NCI-H82 (cell line): ENCODE measurements around the gene LMF1.
A peak's percentile ranks its signal among the peaks of the same experiment; 100 is the strongest.

Experiments
- DNase-seq: peaks from one replicate; lab custom pipeline; 2025; lab: John Stamatoyannopoulos, UW

The LMF1 gene

DNA sequence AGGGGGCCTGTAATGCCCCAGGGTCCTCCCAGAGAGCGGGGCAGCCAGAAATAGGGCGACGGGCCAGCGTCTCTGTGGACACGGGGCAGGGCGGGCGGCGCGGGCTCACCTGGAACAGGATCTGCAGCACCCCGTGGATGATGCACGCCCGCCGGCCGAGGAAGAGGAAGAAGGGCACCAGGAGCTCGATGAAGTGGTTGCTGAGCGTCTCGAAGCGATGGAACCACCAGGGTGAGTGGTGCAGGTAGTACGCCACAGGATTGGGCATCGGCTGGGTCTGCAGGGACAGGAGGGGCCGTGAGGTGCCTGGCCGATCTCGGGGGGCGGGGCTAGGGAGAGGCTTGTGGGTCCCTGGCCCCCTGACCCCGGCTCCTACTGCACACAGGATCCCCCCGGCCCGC is 91.3 kb downstream of the LMF1 start:
- no peak for DNase-seq

DNA sequence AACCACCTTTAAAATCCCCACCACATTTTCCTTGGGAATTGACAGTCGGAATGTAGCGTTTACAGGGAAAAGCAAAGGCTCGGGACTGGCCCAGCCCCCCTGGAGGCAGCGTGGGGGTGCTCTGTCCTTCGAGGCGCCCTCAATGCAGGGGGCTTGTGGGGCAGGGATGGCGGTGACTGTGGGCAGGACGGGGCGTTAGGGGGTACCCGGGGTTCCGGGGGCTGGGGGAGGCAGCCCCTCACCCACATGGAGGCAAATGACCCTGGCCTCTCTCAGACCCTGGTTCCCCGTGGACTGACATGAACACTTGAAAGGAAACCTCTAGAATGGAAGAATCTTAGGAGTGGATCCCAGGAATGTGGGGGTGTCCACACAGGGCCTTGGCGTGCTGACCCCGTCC is 91.9 kb downstream of the LMF1 start:
- DNase-seq, result no peak

DNA sequence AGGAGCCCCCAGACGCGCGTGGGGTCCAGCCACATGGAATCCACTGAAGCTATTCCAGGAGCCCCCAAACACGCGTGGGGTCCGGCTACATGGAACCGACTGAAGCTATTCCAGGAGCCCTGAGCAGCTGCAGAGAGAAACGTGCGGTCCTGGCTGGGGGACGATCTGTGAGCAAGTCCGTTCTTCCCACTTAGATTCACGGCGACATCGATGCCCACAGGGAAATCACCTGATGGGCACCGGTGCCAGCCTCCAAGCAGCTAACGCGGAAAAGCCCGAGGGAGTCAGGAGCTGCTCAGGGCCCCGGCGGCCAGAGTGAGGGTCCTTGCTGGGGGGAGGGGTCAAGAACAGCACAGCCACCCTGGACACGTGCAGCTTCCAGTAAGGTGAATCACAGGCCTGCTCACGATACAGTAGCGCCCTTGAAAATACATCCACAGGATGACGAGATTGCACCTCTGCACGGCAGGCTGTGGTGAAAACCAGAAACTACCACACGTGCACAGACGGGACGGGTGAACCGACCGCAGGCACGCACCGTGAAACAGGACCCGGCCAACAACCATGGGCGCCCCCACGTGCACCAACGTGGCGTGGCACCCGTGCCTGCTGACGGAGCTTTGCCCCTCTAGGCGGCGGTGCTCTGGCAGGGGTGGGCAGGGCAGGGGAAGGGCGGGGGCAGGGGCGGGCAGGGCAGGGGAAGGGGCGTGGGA is 92.6 kb downstream of the LMF1 start:
- DNase-seq, result peak; percentile 26

DNA sequence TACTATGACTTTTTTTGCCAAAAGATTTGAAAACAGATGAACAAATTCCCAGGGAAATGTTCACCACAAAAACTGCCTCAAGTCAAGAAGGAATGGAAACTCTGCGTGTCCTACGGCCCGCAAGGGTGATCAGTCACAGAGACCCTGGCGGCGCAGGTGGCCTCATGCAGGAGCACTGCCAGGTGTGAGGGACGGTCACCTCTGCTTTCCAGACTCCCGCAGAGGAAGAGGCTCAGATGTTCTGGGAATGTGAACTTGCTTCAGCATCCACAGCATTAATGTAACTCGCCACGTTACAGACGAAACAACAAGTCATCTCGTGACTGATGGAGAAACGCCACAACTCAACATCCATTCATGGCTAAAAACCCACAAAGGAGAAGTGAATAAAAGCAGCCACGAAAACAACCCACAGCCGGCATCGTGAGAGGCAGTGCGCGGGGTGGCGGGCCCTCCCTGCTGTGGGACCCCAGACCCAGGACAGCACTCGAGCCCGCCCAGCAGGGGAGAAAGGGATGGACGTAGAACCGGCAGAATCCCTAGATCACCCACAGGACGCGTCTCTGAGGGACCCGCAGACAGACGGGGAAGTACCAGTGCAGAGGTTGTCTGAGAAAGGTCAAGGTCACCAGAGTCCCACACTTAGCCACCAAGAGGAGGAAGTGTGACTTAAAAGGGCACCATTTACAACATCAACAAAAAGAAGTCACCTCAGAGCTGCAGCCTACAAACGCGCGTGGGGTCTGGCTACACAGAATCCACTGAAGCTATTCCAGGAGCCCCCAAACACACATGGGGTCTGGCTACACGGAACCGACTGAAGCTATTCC is 93.3 kb downstream of the LMF1 start:
- no peak for DNase-seq

DNA sequence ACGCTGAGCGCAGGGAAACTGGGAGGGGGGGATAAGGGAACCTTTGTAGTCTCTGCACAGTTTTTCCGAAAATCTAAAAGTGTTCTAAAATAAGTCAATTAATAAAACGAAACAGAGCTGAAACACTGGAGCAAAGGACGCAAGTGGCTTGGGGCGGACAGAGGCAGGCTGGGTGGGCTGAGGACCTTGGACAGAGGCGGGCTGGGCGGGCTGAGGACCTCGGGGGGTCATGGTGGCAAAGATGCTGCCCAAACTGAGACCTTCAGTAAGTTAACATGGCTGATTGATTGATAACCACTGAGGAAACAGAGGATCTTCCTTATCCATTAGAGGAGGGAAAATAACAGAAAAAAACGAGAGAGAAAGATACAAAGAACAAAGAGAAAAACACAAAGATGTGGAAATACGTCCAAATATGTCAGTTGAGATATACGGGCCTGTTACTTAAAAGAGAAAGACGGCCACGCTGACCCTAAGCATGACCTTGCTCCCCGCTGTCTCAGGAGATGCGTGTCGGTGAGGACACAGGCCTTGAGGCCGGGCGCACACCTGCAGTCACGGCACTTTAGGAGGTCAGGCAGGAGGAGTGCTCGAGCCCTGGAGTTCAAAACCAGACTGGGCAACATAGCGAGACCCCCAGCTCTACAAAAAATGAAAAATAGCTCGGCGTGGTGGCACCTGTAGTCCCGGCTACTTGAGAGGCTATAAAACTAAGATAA is 94.1 kb downstream of the LMF1 start:
- DNase-seq, result no peak

DNA sequence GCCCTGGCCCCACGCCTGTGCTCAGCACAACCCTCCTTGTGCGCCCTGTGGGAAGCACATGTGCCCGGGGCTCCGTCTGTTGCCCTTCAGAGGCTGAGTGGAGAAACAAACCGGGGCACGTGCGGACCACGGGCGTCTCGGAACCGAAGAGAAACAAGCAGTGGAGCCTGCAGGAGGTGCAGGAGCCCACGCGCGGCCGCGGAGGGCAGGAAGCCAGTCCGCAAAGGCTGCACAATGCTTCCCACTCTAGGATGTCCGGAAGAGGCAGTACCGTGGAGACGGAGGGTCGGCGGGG is 94.8 kb downstream of the LMF1 start:
- no peak for DNase-seq

DNA sequence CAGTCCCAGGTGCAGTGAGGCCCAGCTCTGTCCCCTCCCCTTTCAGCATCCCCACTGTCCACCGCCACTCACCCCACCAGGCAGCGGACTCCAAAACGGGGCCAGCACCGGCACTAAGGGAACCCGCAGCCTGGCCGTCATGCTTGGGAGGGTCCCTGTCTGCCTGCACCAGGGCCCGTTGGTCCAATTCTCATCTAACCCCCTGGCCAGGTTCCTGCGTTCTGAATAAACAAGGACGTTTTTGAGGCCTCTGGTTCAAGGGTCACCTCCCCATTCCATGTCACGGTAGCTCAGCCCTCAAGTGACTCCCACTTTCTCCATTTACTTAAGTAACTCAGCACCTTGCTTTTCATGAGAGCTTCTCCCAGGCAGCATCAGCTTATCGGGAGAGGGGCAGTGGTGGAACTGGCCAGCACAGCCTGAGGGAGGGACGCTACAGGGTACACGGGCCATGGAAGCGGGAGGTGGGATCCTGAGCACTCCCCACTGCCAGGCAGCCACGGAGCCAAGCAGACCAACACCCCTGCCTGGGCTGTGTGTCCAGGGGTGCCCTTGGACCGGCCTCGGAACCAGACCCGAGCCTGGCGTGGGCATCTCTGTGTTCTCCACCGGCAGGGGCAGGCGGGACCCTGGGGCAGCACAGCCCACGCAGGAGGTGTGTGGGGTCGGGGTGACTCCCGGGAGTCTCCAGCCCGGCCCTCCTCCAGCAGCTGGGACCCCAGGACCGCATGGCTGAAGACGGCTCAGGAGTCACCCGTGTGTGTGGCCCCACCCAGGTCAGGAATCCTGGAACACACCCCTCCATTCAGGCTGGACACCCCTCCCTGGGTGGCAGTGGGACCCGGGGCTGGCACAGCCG is 95.4 kb downstream of the LMF1 start:
- no peak for DNase-seq

DNA sequence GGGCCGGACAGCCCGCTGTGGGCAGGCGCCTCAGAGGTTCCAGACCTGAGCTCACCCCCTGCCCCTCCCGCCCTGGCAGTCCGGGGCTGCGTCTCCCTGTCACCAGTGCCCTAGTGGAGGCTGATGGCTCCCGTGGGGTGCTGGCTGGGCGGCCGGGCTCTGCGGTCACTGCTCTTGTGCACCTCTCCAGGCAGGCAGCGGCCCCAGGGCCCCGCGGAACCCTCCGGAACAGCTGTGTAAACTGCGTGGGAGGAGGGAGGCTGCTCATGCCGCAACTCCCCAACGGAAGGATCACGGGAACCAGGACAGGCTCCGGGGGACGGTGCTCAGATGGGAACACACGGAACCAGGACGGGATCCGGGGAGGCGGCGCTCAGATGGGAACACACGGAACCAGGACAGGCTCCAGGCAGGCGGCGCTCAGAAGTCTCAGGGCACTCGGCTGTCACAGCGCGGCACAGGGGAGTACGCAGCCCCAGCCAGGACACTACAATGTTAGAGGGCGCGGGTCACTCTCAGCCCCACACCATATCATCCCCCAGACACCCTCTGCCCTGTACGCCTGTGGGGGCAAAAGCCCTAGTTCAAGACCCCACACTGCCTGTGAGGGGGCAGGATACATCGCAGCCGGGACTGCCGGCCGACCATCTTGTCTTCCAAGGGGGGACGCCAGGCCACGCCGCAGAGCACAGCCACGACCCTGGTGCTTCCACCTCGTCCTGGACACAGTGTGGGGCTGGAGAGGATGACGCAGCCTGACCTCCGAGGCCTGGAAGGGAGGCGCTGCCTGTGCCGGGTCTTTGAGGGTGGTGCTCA is 96.2 kb downstream of the LMF1 start:
- no peak for DNase-seq

DNA sequence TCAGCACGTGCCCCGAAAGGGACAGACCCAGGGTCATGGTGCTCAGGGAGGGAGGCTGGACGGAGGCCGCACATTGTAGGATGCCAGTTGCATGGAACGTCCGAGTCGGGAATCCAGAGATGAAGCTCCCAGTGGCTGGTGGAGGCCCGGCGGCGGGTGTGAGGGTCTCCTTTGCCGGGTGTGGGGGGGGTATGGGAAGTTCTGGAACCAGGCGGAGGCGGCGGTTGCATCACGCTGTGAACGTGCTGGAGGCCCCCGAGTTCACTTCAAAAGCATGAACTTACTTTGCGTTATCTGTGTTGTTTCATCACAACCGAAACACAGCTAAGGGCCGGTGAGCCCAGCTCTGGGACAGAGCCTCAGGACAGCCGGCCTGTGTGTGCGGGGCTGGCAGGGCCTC is 96.9 kb downstream of the LMF1 start:
- DNase-seq, result no peak

DNA sequence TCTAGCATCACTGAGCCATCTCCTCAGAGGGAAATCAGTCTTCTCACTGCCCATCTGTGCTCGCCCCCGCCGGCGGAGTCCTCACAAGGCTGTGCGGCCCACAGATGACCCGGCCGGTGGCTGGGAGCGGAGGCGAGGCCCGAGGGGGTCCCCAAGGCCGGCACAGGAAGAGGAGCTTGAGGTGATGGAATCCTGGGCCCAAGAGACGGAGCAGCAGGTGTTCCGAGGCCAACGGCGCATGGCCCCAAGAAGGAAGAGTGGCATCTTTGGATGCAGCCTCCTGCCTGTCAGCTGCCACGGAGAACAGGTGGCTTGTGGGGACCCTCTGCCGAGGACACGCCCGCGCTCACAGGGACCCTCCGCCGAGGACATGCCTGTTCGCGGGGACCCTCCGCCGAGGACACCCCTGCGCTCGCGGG is 97.5 kb downstream of the LMF1 start:
- DNase-seq, result no peak

DNA sequence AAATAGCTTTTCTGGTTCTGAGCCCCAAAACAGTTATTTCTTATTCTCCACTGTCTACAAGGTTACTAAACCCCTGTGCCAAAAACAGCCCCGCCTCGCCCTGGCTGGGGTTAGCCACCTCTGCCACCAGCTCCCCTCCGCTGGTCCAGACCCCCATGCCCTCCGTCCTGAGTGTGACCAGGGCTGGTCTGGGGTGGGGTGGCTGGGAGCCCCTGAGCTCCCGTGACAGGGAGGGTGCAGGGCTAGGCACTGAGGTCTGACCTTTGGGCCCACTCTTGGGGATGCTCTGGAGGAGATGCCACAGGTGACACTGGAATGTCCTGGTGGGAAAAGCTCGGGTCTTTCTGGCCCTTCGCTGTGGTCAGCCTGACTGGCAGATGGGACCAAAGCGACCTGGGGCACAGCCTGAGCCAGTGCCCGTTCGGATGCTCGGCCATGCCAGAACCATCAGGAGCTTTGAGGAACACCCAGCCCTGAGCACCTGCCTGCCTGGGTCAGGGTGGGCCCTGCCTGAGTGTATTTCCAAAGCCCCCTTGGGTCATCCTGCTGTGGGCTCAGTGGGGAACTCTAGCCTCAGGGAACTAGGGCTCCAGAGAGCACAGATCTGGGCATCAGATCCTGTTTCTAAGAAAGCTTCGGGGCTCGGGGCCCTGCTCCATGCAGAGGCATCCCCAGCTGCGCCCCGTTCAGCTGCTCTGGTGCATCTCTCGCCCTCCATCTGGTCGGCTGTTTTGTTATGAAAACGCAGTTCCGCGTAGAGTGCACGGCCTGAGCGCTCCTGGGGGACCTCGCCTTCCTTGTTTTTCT is 98.1 kb downstream of the LMF1 start:
- no peak for DNase-seq

DNA sequence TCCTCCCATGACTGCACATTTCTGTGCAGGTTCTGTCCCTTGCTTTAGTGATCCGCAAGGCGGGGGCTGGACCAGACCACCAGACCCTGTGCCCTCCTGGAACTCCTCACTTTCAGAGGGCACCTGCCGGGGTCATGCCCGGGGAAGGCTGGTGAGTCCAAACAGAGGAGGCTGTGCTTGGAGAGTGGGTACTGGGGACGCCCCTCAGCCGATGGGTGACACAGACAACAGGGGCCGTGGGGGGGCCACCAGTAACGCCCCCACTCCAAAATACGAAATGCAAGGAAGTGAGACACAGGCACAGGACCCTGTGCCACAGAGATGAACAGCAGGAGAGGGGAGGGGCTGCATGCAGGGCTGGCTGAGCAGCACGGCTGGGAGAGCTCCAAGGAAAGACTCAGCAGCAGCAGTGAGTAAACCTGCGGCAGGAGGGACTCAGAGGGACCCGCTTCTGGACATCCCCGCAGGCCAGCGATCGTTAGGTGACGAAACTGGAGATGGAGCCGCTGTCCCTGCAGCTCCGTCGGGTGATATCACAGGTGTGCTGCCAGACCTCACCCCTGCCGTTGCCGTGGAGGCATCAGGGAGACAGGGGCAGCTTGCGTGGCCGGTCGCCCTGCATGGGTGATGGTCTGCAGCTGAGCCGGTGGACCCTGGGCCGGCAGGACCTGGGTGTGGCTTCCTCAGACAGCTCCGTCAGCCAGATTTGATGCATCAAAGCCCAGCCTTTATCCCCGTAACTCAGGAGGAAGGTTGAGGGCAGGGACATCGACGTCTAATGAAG is 99.0 kb downstream of the LMF1 start:
- no peak for DNase-seq

DNA sequence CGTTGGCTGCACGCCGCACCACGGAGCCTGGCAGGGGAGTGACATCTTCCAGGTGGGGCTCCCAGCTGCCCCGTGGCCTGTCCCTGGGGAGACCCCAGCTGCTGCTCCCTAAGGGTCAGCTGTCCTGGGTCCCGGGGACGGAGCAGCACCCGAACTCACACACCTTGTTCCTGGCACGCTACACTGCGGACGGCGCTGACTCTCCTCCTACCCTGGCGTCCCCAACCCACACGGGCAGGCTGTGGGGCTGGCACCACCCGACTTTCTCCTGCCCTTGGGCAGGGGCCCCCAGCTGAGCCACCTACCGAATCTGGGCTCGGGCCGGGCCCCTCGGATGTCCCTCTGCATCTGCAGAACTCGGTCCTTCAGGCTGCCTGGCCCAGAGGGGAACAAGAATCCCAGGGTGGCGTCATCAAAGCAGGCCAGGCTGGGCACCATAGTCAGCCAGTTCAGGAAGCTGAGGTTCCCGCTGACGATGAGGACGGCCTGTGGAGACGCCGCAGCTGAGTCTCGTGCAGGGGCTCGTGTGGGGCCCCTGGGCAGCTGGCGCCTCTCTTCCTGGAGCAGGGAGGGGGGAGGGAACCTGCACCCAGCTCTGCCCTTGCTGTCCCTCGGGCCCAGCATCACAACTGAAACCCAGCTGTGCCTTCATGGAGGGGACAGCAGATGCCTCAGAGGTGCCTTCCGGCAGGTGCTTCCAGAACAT is 99.8 kb downstream of the LMF1 start:
- no peak for DNase-seq

DNA sequence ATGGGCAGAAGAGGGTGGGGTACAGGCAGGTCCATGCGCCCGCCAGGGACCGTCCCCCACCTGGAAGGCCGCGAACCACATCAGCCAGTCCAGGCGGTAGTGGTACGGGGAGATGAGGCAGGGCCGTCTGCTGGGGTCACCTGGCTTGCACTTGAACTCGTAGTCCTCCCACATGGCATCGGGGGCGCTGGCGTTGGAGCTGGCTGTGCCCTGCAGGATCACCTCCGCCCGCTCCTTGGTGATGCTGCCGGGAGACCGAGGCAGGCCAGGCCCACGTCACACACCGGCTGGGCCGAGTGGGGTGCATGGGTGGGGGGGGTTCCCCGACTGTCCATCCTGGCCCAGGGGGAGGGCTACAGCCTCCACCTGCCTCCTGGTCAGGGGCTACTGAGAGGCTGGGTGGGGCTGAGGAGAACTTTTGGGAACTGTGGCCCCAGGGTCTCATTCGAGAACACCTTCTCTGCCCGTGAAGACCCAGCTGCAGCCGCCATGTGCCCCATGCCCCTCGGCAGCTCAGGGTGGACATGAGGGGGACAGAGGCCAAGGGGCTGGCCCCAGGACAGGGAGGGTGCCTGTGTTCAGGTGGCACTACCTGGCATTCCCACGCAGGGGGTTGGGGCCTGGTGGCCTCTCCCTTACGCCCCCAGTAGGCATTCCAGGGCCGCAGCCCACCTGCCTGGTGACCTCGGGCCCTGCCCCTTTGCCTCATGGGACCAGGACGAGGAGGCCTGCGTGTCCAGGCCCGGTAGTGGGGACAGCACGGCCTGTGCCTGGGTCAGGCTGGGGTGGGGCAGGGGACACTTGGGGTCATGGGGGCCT is 100.8 kb downstream of the LMF1 start:
- DNase-seq, result no peak

DNA sequence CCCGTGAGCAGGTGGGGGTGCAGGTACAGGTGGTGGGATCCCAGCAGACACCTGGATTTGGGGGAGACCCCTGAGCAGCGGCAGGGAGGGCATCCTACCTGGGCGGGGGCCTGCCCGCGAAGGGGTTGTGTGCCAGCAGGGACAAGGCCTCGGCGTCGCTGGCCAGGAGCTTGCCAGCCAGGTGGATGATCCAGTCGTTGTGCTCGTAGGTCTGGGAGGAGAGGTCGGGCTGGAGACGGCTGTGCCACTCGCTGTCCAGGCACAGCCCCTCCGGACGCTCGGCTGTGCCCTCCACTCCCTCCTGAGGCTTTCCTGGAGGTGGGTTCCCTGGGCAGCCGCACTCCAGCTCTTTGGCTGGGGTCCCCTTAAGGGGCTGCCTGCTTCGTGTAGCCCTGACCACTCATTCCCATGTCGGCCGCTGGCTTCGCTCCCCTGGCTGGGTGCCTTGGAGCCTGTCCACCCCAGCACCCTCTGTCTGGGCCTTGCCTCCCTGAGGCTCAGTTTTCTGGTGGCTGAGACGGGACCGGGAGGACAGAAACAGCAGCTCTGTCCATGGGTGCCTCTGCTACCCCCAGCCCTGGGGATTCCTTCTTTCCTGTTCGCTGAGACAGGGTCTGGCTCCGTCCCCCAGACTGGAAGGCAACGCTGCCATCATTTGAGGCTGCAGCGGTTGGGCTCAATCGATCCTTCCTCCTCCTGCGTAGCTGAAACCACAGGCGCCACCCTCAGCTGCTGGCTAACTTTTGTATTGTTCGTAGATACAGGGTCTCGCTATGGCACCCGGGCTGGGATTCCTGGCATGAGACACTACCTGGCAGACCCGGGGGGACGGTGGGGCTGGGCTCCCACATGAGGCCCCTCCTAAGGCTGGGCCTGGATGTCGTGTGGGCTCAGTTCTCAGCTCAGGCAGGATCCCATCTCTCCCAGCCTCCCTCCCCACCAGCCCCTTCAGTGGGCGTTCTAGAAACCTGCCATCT is 101.7 kb downstream of the LMF1 start:
- no peak for DNase-seq

DNA sequence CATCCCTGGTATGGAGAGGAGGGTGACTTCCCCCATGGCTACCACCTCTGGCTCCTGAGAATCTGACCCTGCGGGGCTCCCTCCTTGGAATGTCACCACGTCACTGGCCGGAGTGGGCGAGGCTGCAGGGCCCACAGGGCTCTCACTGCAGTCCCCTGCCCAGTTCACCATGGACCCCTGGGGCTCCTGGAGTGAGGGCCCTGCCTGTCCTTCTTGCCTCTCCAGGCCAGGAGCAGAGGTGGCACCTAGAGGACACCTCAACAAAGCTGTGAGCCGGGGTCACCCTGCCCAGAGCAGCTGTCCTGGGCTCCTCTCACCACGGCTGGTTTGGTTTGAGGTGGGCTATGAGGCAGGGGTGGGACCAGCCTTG is 102.4 kb downstream of the LMF1 start:
- no peak for DNase-seq
